Measurements from ENCODE around the gene GPAT3.
"Not testable (repeated sequence)": the region's sequence is repeated elsewhere in the genome, so short reads cannot be mapped to it uniquely, and the experiment has no call there.

The GPAT3 gene

DNA sequence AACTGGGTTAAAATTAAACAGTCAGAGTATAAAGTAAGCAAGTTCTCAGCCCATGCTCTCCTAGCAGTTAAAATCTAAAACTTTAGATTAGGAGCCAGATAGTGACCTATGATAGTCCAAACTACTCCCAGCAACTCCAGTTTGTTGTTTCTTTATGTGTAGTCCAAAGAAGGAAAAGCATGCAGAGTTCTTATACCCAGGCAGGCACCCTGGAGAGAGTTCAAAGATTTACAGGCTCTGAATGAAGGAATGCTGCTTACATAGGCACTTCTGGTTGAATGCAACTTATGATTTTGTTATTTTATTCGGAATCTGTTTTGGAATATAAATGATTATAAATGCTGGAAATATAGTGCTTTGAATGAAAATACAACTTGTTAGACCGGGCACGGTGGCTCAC lies 67.2 kb downstream of the GPAT3 start:
- no peak overlapping the region for H3K27ac Mint-ChIP-seq
- no peaks in the 10 kb centered on the region for H3K27me3 Mint-ChIP-seq (ENCODE audit: low read depth)
- no peaks in the 10 kb centered on the region for H3K4me1 Mint-ChIP-seq (ENCODE audit: low read depth)
- DNase-seq (ENCODE audit: low spot score), result no peak
- no peak overlapping the region for H3K4me3 Mint-ChIP-seq
- no peaks in the 10 kb centered on the region for H3K36me3 Mint-ChIP-seq (ENCODE audit: low read depth)
- H3K9me3 Mint-ChIP-seq, result no peaks in the 10 kb centered on the region

- Mint-ChIP-seq H3K4me1 (ENCODE audit: low read depth) (no peaks in the 10 kb centered on the region), H3K27ac (no peak overlapping the region), H3K9me3 (no peaks in the 10 kb centered on the region), H3K4me3 (no peak overlapping the region), H3K27me3 (ENCODE audit: low read depth) (no peaks in the 10 kb centered on the region), H3K36me3 (ENCODE audit: low read depth) (no peaks in the 10 kb centered on the region)
- DNase-seq (ENCODE audit: low spot score), result no peak
Measured at GRCh38 chr4:83604321-83604720, 68.4 kb downstream of the GPAT3 start.

GRCh38 chr4:83605210-83605609 lies 69.3 kb downstream of the GPAT3 start:
- Mint-ChIP-seq H3K36me3 (ENCODE audit: low read depth) (no peaks in the 10 kb centered on the region), H3K27me3 (ENCODE audit: low read depth) (peaks cover 3% of the 10 kb centered on the region), H3K4me3 (no peak overlapping the region), H3K4me1 (ENCODE audit: low read depth) (no peaks in the 10 kb centered on the region), H3K9me3 (no peaks in the 10 kb centered on the region), H3K27ac (no peak overlapping the region)
- DNase-seq (ENCODE audit: low spot score), result no peak

- no peaks in the 10 kb centered on the region for H3K4me1 Mint-ChIP-seq (ENCODE audit: low read depth)
- H3K27me3 Mint-ChIP-seq (ENCODE audit: low read depth), result peaks cover 4% of the 10 kb centered on the region
- no peak for DNase-seq (ENCODE audit: low spot score)
- H3K36me3 Mint-ChIP-seq (ENCODE audit: low read depth), result no peaks in the 10 kb centered on the region
- no peaks in the 10 kb centered on the region for H3K9me3 Mint-ChIP-seq
- no peak overlapping the region for H3K27ac Mint-ChIP-seq
- H3K4me3 Mint-ChIP-seq, result no peak overlapping the region
Measured at GRCh38 chr4:83605744-83606172, 69.8 kb downstream of the GPAT3 start.

DNA sequence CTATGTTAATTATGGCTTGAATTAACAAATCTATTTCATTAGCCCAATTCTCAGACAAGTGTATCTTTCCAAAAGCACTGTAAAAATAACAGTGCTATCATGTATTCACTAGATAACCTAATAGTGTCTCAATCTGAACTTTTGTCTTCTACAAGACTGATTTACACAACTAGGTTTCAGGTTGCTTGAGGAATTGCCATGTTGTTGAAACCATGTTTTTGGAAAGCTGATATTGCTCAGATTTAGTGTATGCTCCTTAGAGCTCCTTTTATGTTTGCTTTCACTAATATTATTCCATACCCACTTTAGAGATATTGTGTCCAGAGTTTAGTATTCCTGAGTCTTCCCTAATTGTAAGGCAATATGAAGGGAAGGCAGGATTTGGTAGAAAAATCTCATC lies 70.6 kb downstream of the GPAT3 start:
- peaks cover 9% of the 10 kb centered on the region for H3K27me3 Mint-ChIP-seq (ENCODE audit: low read depth)
- H3K4me3 Mint-ChIP-seq, result no peak overlapping the region
- no peaks in the 10 kb centered on the region for H3K4me1 Mint-ChIP-seq (ENCODE audit: low read depth)
- H3K36me3 Mint-ChIP-seq (ENCODE audit: low read depth), result no peaks in the 10 kb centered on the region
- no peak overlapping the region for H3K27ac Mint-ChIP-seq
- DNase-seq (ENCODE audit: low spot score), result no peak
- H3K9me3 Mint-ChIP-seq, result no peaks in the 10 kb centered on the region

- no peak overlapping the region for H3K4me3 Mint-ChIP-seq
- H3K27ac Mint-ChIP-seq, result no peak overlapping the region
- DNase-seq (ENCODE audit: low spot score), result no peak
- H3K4me1 Mint-ChIP-seq (ENCODE audit: low read depth), result no peaks in the 10 kb centered on the region
- H3K9me3 Mint-ChIP-seq, result no peaks in the 10 kb centered on the region
- H3K27me3 Mint-ChIP-seq (ENCODE audit: low read depth), result peaks cover 10% of the 10 kb centered on the region
- no peaks in the 10 kb centered on the region for H3K36me3 Mint-ChIP-seq (ENCODE audit: low read depth)
Measured at GRCh38 chr4:83606898-83607297, 71.0 kb downstream of the GPAT3 start.

GRCh38 chr4:83609365-83609764 lies 73.5 kb downstream of the GPAT3 start:
- Mint-ChIP-seq H3K27me3 (ENCODE audit: low read depth) (peaks cover 17% of the 10 kb centered on the region), H3K4me3 (no peak overlapping the region), H3K4me1 (ENCODE audit: low read depth) (no peaks in the 10 kb centered on the region), H3K9me3 (peaks cover 16% of the 10 kb centered on the region), H3K27ac (no peak overlapping the region), H3K36me3 (ENCODE audit: low read depth) (no peaks in the 10 kb centered on the region)
- no peak for DNase-seq (ENCODE audit: low spot score)

GRCh38 chr4:83610729-83611128 lies 74.8 kb downstream of the GPAT3 start:
- no peak for DNase-seq (ENCODE audit: low spot score)
- Mint-ChIP-seq H3K36me3 (ENCODE audit: low read depth) (no peaks in the 10 kb centered on the region), H3K27me3 (ENCODE audit: low read depth) (peaks cover 17% of the 10 kb centered on the region), H3K4me1 (ENCODE audit: low read depth) (no peaks in the 10 kb centered on the region), H3K27ac (no peak overlapping the region), H3K9me3 (peaks cover 21% of the 10 kb centered on the region), H3K4me3 (no peak overlapping the region)

GRCh38 chr4:83613023-83613422 lies 77.1 kb downstream of the GPAT3 start:
- Mint-ChIP-seq H3K4me1 (ENCODE audit: low read depth) (no peaks in the 10 kb centered on the region), H3K9me3 (peaks cover 21% of the 10 kb centered on the region), H3K36me3 (ENCODE audit: low read depth) (no peaks in the 10 kb centered on the region), H3K27me3 (ENCODE audit: low read depth) (peaks cover 18% of the 10 kb centered on the region), H3K27ac (no peak overlapping the region), H3K4me3 (no peak overlapping the region)
- no peak for DNase-seq (ENCODE audit: low spot score)

GRCh38 chr4:83613994-83614393 lies 78.1 kb downstream of the GPAT3 start:
- Mint-ChIP-seq H3K4me1 (ENCODE audit: low read depth) (peaks cover 1% of the 10 kb centered on the region), H3K9me3 (peaks cover 21% of the 10 kb centered on the region), H3K27ac (no peak overlapping the region), H3K27me3 (ENCODE audit: low read depth) (peaks cover 20% of the 10 kb centered on the region), H3K4me3 (no peak overlapping the region), H3K36me3 (ENCODE audit: low read depth) (no peaks in the 10 kb centered on the region)
- DNase-seq (ENCODE audit: low spot score), result no peak

GRCh38 chr4:83616252-83616651 lies 80.3 kb downstream of the GPAT3 start:
- Mint-ChIP-seq H3K27me3 (ENCODE audit: low read depth) (peaks cover 17% of the 10 kb centered on the region), H3K4me3 (no peak overlapping the region), H3K4me1 (ENCODE audit: low read depth) (peaks cover 1% of the 10 kb centered on the region), H3K9me3 (peaks cover 37% of the 10 kb centered on the region), H3K36me3 (ENCODE audit: low read depth) (no peaks in the 10 kb centered on the region), H3K27ac (no peak overlapping the region)
- no peak for DNase-seq (ENCODE audit: low spot score)

GRCh38 chr4:83617371-83618035 lies 81.6 kb downstream of the GPAT3 start:
- peaks cover 15% of the 10 kb centered on the region for H3K27me3 Mint-ChIP-seq (ENCODE audit: low read depth)

DNA sequence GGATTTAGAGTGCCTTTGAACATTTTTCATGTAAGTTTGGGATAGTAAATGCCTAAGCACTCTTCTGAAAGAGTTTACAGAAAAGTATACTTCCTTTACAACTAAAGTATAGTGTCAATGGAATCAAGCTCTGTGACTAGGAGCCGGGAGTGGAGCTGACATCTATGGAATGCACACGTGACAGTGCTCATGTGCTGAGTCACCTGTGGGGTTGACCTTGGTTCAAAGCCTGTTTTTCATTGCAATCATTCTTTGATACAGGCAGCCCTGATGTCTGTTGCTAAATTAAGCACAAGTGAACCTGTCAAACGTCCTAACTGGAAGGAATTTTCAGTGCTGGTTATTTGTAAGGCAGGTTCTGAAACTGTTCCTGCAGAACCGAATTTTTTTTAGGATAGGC lies 82.5 kb downstream of the GPAT3 start:
- H3K27ac Mint-ChIP-seq, result no peak overlapping the region
- H3K9me3 Mint-ChIP-seq, result peaks cover 43% of the 10 kb centered on the region
- H3K36me3 Mint-ChIP-seq (ENCODE audit: low read depth), result no peaks in the 10 kb centered on the region
- peaks cover 10% of the 10 kb centered on the region for H3K27me3 Mint-ChIP-seq (ENCODE audit: low read depth)
- no peak for DNase-seq (ENCODE audit: low spot score)
- H3K4me3 Mint-ChIP-seq, result no peak overlapping the region
- peaks cover 1% of the 10 kb centered on the region for H3K4me1 Mint-ChIP-seq (ENCODE audit: low read depth)

More at GRCh38 chr4:83617371-83618035, 81.6 kb downstream of the GPAT3 start:
- Mint-ChIP-seq H3K4me1 (ENCODE audit: low read depth) (peaks cover 1% of the 10 kb centered on the region), H3K9me3 (peaks cover 45% of the 10 kb centered on the region), H3K4me3 (no peak overlapping the region), H3K36me3 (ENCODE audit: low read depth) (no peaks in the 10 kb centered on the region), H3K27ac (no peak overlapping the region)
- DNase-seq (ENCODE audit: low spot score), result no peak

DNA sequence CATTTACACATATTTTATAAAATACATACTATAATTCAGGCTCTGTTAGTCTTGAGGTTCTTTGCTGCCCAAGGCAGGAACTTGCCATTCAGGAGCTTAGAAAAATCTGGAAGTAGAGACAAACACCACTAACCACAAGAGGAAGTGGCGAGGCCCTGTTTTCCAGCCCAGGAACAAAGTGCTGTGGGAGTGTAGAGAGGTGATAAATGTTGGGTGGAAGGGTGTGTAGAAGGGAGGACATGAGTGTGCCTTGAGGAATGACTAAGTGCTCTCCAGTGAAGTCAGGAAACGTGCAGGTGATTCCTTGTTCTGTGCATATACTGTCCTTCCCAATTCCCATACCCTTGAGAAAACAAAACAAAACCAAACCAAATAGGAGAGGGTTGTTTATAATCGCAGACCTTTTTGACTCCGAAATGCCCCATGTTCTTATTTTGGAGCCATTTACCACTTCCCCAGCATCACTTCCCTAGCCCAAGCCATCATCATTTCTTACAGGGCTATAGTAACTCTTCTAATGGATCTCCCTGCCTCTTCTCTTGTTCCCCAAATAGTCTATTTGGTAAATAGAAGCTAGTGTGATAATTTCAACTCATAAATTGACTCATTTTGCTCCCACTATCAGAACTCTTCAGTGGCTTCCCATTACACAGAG lies 83.2 kb downstream of the GPAT3 start:
- H3K27me3 Mint-ChIP-seq (ENCODE audit: low read depth), result peaks cover 8% of the 10 kb centered on the region

DNA sequence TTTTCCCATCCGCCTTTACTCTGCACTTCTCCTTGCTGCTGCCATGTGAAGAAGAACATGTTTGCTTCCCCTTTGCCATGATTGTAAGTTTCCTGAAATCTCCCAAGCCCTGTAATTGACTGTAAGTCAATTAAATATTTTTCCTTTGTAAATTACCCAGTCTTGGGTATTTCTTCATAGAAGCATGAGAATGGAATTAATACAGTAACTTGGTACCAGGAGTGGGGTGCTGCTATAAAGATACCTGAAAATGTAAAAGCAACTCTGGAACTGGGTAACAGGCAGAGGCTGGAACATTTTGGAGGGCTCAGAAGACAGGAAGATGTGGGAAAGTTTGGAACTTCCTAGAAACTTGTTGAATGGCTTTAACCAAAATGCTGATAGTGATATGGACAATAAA lies 86.2 kb downstream of the GPAT3 start:
- not testable (repeated sequence) for H3K4me1 Mint-ChIP-seq (ENCODE audit: low read depth); DNase-seq (ENCODE audit: low spot score); H3K27ac Mint-ChIP-seq; H3K4me3 Mint-ChIP-seq; H3K36me3 Mint-ChIP-seq (ENCODE audit: low read depth)
- Mint-ChIP-seq H3K27me3 (ENCODE audit: low read depth) (peaks cover 17% of the 10 kb centered on the region), H3K9me3 (peaks cover 32% of the 10 kb centered on the region)

More for the DNA sequence above, 83.2 kb downstream of the GPAT3 start:
- no peak overlapping the region for H3K27ac Mint-ChIP-seq
- H3K9me3 Mint-ChIP-seq, result peaks cover 36% of the 10 kb centered on the region
- H3K36me3 Mint-ChIP-seq (ENCODE audit: low read depth), result no peaks in the 10 kb centered on the region
- H3K4me3 Mint-ChIP-seq, result no peak overlapping the region
- DNase-seq (ENCODE audit: low spot score), result no peak
- peaks cover 1% of the 10 kb centered on the region for H3K4me1 Mint-ChIP-seq (ENCODE audit: low read depth)
